Measurements from ENCODE around the gene FAM170B. TPM values are rescaled to one million over a fixed set of nuclear protein-coding genes. Genes with fewer than 3 reads are reported as not detected.

The FAM170B gene
- total and polyA plus RNA-seq, 2 experiments from 2014 or later: not detected

- TF ChIP-seq POLR2AphosphoS5 (IDR thresholded peaks at IDR 0.05; ENCODE audit: low read depth): no peak
- no peak for TF ChIP-seq JUNB (IDR thresholded peaks at IDR 0.05; ENCODE audit: unreplicated experiment)
- TF ChIP-seq CTCF (conservative IDR thresholded peaks at IDR 0.05; ENCODE audit: low read depth in 2 of 2): no peak
- TF ChIP-seq NANOG (IDR thresholded peaks at IDR 0.05; ENCODE audit: borderline replicate concordance): no peak
- no peak for TF ChIP-seq CREB1 (CRISPR knock-in tag; IDR thresholded peaks at IDR 0.05; ENCODE audit: low read depth)
- TF ChIP-seq ETS1 (IDR thresholded peaks at IDR 0.05): no peak
- no peak for TF ChIP-seq EZH2 (IDR thresholded peaks at IDR 0.05; ENCODE audit: low read depth, unreplicated experiment)
- TF ChIP-seq ZNF331 (CRISPR knock-in tag; IDR thresholded peaks at IDR 0.05; ENCODE audit: low read depth): no peak
- no peak for TF ChIP-seq REST (IDR thresholded peaks at IDR 0.05; ENCODE audit: unreplicated experiment)
- no peak for TF ChIP-seq STAT1 (IDR thresholded peaks at IDR 0.05; ENCODE audit: unreplicated experiment)
- no peak for TF ChIP-seq ZNF114 (CRISPR knock-in tag; IDR thresholded peaks at IDR 0.05)
- no peaks in the 10 kb centered on the region for H3K79me2 ChIP-seq (replicated peaks; ENCODE audit: insufficient read depth)
- Mint-ChIP-seq H3K4me1 (no peaks in the 10 kb centered on the region; the same call in 1 of the 3 replicates), H3K4me3 (no peak overlapping the region), H3K27ac (no peak overlapping the region), H3K36me3 (ENCODE audit: low read depth) (peaks cover 7% of the 10 kb centered on the region; the same call in 2 of the 3 replicates), H3K9me3 (peaks cover 14% of the 10 kb centered on the region), H3K27me3 (ENCODE audit: insufficient read depth, low read depth, poor library complexity) (no peaks in the 10 kb centered on the region)
- no peak overlapping the region for H3K27ac ChIP-seq (ENCODE audit: low read depth)
- no peaks in the 10 kb centered on the region for H3K27me3 ChIP-seq (ENCODE audit: insufficient read depth)
- no peak overlapping the region for H2AFZ ChIP-seq
- H3K36me3 ChIP-seq (ENCODE audit: insufficient read depth): no peaks in the 10 kb centered on the region
- DNase-seq (ENCODE audit: low spot score): no peak
- no peaks in the 10 kb centered on the region for H3F3A ChIP-seq (replicated peaks; ENCODE audit: low read depth)
- H3K4me3 ChIP-seq: no peak overlapping the region
- no peaks in the 10 kb centered on the region for H4K20me1 ChIP-seq (replicated peaks; ENCODE audit: insufficient read depth)
- no peak overlapping the region for H3K4me2 ChIP-seq
- peaks cover 21% of the 10 kb centered on the region; the same call in 1 of the 2 replicates for H3K9me2 ChIP-seq (ENCODE audit: insufficient read depth)
- no peak for ATAC-seq
- H3K4me1 ChIP-seq (ENCODE audit: insufficient read depth): no peaks in the 10 kb centered on the region
Observed at GRCh38 chr10:49151481-49151880, 17.7 kb upstream of the FAM170B start.
